H7 (cell line): ENCODE data around the gene FBXL16. TPM values are rescaled to one million over a fixed set of nuclear protein-coding genes. Genes with fewer than 3 reads are reported as not detected.

Experiments
- total RNA-seq: library from RNA; depleted of rRNA; stranded (reverse); fragments of >200 nt; shearing (Covaris generic); gene quantifications from 2 replicates; pipeline ENCODE4 v1.2.3, GENCODE V29; 2014; rRNA removed

FBXL16 gene
- total RNA-seq, 1 experiment from 2014 or later: 2.8 TPM

Other genes with a start within 250 kb of the FBXL16 start
- 80.6 and 87.5 TPM in 2 replicates for gene CAPN15, start 178.1 kb downstream of the FBXL16 start, total RNA-seq
- 0.28 and 0.85 TPM in 2 replicates for gene PRR35, start 145.4 kb downstream of the FBXL16 start, total RNA-seq
- 1.1 TPM in 2 replicates for gene NHLRC4, start 138.8 kb downstream of the FBXL16 start, total RNA-seq
- 42.2 and 44.6 TPM in 2 replicates for gene PIGQ, start 135.8 kb downstream of the FBXL16 start, total RNA-seq
- 26.3 and 26.4 TPM in 2 replicates for gene RAB40C, start 115.7 kb downstream of the FBXL16 start, total RNA-seq
- 4.5 and 5.5 TPM in 2 replicates for gene WFIKKN1, start 74.8 kb downstream of the FBXL16 start, total RNA-seq
- gene METTL26, start 69.5 kb downstream of the FBXL16 start, total RNA-seq: 129 and 135 TPM in 2 replicates
- gene MCRIP2, start 64.0 kb downstream of the FBXL16 start, total RNA-seq: 71.5 and 83.1 TPM in 2 replicates
- gene WDR90, start 56.4 kb downstream of the FBXL16 start, total RNA-seq: 35.3 and 38.3 TPM in 2 replicates
- gene RHOT2, start 37.7 kb downstream of the FBXL16 start, total RNA-seq: 164 and 174 TPM in 2 replicates
- gene RHBDL1, start 30.1 kb downstream of the FBXL16 start, total RNA-seq: 3.1 and 5.9 TPM in 2 replicates
- 85.3 and 115 TPM in 2 replicates for gene STUB1, start 25.4 kb downstream of the FBXL16 start, total RNA-seq
- gene JMJD8, start 21.5 kb downstream of the FBXL16 start, total RNA-seq: 63.8 and 88.2 TPM in 2 replicates
- 18.3 and 18.9 TPM in 2 replicates for gene WDR24, start 15.4 kb downstream of the FBXL16 start, total RNA-seq
- gene METRN, start 9.3 kb upstream of the FBXL16 start, total RNA-seq: 49.6 and 64.2 TPM in 2 replicates
- gene ANTKMT, start 15.3 kb upstream of the FBXL16 start, total RNA-seq: 22.6 and 29.8 TPM in 2 replicates
- gene CCDC78, start 20.6 kb upstream of the FBXL16 start, total RNA-seq: 11.3 and 21.0 TPM in 2 replicates
- 26.6 and 33.1 TPM in 2 replicates for gene HAGHL, start 21.3 kb upstream of the FBXL16 start, total RNA-seq
- gene CIAO3, start 35.2 kb upstream of the FBXL16 start, total RNA-seq: 42.6 and 46.1 TPM in 2 replicates
- 0.15 TPM in 1 of 2 replicates, not detected in the other for gene MSLN, start 54.9 kb upstream of the FBXL16 start, total RNA-seq
- 58.7 and 63.4 TPM in 2 replicates for gene RPUSD1, start 82.6 kb upstream of the FBXL16 start, total RNA-seq
- 65.9 and 80.8 TPM in 2 replicates for gene CHTF18, start 82.8 kb upstream of the FBXL16 start, total RNA-seq
- not detected in 2 replicates for gene GNG13, start 94.9 kb upstream of the FBXL16 start, total RNA-seq